GM21423 (cell line): Measurements from ENCODE around the gene KLHL29.

Source experiments
- ATAC-seq: cut with Tn5 transposase; IDR thresholded peaks from one replicate; pipeline ENCODE4 v1.9.1; 2021; ENCODE audit warnings: mild to moderate bottlenecking, moderate library complexity; ENCODE audit not compliant: unreplicated experiment

KLHL29 gene

DNA sequence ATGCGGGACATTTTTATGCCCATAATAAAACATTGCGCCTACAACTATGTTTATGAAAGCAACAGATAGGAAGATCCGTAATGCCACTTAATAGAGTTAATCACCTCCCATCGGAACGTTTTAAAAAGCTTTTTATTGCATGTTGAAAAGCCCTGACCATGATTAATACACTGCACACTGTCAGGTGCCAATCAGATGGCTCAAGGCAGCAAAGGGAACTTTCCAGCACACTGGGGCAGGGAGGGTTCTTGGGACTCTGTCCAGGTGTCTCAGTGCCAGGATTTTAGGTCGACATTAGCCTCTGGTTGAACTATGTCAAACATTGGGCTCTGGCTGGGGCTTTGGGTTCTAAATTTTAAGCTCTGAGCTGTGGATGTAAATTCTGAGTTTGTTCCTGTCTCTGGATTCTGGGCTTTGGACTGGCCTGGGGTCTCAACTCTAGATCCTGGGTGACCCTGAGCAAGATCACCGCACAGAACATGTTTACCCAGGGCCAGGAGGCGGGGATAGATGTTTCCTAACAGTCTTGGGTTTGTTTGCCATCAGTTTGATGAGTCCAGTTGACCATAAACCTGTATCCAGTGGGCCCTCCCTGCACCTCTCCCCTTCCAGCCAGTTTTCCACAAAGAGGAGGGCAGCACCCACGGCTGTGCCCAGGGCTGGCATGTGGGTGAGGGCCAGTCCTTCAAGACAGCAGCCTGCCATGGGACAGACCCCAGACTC, 279.2 kb downstream of the KLHL29 start:
- no peak for ATAC-seq

DNA sequence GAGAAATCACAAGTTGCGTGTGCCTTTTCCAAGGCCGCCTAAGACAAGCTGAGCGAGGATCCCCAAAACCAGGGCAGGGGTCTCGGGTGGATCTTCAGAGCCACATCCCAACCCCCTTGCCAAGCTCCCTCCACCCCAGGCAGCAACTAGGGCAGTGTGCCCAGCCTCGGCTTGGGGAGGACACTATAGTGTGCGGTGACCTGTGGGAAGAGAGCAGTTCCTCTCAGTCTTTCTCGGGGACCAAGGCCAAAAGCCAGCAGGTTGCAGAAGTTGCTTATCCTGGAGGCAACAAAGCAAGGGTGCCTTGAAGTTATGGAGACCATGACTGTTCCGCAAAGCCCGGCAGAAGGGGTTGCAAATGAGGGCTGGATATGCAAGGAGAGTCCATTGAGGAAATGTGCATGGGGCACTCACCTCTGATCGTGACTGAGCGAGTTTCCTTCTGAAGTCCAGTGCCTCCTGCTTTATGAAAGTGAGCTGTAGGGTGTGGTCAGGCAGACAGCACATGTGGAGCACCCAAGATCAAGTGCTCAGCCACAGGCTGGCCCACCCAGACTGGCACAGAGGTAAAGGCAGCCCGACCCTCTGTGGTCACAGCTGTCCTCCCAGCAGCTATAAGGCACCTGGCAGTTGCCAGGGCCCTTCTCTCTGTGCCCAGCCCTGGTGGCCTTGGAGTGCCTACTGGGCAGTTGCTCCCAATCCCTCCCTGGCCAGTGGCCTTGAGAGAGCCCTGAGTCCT, 281.4 kb downstream of the KLHL29 start:
- ATAC-seq, result no peak

DNA sequence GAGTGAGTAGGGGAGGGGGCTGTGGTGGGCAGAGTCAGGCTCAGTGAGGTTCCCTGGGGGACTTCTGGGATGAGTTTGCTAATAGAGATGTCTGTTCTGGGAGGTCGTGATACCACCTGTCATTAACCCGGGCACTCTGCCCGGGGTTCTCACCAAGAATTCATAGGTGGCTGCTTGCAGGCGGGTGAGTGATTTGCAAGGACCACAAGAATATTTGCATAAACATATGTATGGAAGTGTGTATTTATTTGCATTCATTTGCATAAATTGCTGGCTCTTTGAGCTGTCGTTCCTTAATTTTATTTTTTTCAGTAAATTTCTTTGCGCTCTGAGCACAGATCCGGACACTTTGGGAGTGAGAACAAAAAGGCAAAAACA, 282.0 kb downstream of the KLHL29 start:
- no peak for ATAC-seq

GRCh38 chr2:23668756-23669304, 283.9 kb downstream of the KLHL29 start:
- ATAC-seq, result no peak

DNA sequence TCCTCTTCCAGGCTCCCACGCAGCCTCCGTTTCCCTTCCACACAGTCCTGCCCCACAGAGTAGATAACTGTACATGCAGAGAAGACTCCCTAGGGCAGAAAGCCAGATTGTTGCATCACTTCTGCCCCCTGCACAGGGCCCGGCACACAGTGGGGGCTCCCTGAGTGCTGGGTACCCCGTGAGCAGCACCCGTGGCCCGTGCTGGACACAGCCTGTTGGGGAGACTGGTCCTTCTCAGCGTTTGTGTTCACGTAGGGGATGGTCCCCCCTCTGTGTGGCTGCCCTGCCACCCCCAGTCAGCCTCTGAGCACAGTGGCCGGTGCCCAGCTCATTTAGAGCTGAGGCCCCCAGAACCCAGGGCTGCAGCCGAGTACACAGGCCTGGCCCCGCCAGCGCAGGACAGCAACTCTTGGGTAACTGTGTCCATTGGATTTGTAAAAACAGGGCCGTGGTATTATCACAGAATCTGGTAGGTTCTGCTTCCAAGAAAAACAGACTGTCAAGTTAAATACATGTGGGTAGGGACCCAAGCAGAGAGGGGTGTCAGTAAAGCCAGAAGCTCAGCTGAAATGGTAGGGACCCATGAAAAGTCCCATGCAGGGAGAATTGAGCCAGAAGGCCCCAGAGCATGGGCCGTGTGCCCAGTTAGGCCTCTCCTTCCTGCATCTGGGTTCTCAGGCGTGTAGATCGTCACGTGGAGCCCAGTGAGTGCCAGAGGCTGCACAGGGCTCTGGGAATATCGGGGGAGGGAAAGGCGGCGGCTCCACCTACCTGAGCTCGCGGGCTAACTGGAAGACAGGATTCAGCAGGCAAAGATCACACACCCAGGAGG, 284.6 kb downstream of the KLHL29 start:
- ATAC-seq, result no peak

DNA sequence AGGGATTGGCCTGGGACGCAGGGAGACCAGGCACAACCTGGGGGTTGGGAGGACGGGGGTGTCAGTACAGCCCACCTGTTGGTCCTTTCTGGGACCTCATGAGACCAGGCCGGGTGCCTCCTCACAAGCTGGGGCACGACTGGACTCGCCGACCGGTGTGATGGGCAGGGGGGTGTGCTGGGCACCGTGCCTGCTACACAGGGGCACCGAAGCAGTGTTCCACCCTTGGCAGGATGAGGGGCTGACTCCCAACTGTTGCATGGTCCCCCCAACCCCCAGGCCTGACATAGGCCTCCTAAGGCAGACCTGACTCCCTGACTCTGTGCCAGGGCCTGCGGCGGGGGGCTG, 285.2 kb downstream of the KLHL29 start:
- ATAC-seq, result no peak

DNA sequence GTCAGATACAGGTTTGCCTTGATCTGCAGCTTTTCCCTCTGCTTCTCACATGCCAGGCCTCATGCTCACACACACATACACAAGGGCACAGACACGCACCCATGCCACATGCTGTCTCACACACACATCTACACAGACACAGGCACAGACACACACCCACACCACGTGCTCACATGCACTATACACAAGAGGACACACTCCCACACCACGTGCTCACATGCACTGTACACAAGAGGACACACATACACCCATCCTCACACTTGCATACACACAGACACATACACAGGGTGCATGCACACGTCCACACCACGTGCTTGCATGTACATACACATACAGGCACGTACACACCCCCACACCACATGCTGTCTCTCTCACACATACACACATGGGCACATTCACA, 288.1 kb downstream of the KLHL29 start:
- ATAC-seq, result no peak

DNA sequence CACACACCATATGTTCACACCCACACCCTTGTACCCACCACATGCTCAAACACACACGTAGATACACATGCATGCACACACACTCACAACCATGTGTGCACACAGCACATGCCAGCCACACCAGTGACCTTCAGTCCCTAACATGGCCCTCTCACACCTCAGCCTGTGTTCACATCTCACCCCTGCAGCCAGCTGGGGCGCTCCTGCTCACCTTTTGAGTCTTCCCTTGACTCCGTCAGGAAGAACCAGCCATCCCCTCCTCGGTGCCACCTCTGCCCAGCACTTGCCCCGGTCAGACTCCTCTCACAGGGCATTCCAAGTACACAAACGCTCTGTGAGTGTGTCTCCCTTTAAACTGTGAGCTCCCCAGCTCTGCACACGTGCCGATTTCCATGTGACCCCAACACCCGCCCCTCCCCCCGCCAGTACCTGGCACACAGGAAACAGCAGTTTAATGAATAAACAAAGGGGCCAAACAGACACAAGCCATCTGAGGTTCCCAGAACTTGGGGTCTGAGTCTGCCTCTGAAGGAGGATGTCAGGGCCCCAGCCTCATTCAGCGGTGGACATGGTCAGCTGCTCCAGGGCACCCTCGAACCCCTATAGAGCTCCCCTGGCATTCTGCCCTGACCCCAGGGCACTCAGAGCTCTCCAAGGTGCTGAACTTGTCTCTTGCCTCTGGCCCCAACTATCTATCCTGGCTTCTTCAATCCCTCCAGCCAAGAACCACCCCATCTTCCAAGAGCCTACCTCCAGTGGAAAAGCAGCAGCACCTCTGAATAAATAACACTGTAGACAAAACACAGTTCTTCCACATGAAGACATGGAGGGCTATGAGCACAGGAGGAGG, 289.1 kb downstream of the KLHL29 start:
- ATAC-seq, result no peak

DNA sequence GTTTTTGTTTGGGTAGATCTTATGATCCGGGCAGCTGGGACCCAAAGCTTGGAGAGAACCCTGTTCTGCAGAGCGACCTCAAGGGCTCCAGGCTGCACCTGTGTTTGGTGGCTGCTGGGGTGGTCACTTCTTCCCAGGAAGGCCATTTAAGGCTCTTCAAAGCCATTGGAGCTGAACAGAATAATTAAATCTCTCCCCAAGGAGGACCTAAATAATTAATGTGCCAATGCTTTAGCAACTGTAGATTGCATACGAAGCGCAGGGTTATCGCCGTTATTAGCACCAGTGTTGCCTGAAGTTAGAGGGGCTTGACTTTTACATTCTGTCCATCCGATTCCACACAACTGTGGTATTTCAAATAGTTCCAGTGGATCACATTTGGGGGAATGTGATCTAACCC, 290.5 kb downstream of the KLHL29 start:
- ATAC-seq, result no peak

GRCh38 chr2:23677836-23678235, 292.9 kb downstream of the KLHL29 start:
- ATAC-seq, result no peak

DNA sequence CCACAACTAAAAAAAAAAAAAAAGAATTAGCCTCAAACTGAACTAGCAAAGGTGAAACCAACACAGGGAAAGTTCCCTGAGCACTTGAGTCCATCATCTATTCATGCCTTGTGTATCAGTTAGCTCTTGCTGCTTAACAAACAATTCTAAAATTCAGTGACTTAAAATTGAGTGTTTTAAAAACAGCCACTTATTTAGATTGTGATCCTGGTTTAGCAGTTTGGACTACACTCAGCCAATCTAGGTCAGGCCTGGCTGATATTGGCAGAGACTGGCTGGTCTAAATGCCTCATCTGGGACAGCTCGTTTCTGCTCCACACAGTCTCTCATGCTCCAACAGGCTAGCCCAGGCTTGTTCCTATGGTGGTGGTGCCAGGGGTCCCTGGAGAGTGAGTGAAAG, 294.1 kb downstream of the KLHL29 start:
- ATAC-seq, result no peak

DNA sequence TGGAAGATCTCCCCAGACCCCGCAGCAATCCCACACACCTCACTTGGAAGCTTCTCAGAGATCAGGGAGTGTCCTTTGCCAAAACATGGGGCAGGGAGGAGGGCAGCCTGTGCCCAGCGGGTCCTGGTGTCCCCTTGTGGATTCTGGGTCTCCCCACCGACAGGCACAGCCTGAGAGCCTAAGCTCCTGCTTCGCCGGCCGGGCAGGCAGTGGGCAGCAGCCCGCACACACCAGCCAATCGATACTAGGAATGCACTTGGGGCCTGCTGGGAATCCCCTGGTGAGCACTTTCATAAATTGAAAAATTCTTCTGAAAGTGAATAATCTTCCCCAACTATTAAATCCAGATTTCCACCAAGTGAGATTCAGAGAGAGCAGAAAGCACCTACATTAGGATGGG, 296.0 kb downstream of the KLHL29 start:
- ATAC-seq, result no peak

GRCh38 chr2:23681356-23682140, 296.6 kb downstream of the KLHL29 start:
- no peak for ATAC-seq

GRCh38 chr2:23682481-23682880, 297.5 kb downstream of the KLHL29 start:
- no peak for ATAC-seq

GRCh38 chr2:23683001-23683400, 298.0 kb downstream of the KLHL29 start:
- ATAC-seq, result no peak

GRCh38 chr2:23684395-23685176, 299.6 kb downstream of the KLHL29 start:
- no peak for ATAC-seq

DNA sequence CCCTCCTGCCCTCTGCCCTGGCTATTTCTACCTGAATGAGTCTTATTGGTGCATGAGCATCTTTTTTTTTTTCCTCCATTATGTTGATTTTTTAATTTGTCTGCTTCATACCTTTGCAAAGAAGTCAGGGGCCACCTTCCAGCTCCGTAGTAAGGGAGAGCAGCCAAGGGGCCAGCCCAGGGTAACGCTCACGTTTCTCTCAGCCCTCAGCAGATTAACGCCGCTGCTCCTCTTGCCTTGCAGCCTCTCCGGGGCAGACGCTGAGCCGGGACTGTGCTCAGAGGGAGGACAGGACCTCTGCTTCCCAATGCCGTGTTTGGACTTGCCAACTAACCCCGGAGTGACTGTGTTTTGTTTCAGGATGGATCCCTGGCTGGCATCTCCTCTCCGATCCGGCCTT, 300.2 kb downstream of the KLHL29 start:
- ATAC-seq, result no peak

DNA sequence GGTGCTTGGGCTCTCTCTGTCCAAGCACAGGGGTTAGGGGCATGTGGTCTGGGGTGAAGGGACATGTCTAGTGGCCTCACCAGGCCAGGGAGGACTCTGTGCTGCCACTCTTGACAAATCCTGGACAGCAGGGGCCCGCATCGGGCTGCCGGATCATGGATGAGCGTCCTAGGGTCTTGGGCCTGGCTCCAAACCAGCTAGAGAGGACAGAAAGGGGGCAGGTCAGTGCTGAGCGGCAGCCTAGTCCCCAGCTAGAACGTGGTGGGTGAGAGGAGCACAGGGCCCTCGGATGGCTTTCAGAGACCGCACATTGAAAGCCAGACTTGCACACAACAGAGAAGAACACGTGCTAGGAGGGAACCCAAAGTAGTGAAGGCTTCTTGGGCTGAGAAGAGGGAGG, 300.7 kb downstream of the KLHL29 start:
- no peak for ATAC-seq

GRCh38 chr2:23686405-23687029, 301.5 kb downstream of the KLHL29 start:
- ATAC-seq, result no peak
